ENCODE results near the gene PRG3.

The PRG3 gene

GRCh38 chr11:57348052-57348451, 32.9 kb downstream of the PRG3 start:
- no peak for ATAC-seq
- TF ChIP-seq OSR1 (CRISPR knock-in tag; IDR thresholded peaks at IDR 0.05) (no peak), GLIS3 (CRISPR knock-in tag; IDR thresholded peaks at IDR 0.05) (no peak), TCF4 (CRISPR knock-in tag; IDR thresholded peaks at IDR 0.05; ENCODE audit: borderline replicate concordance) (no peak), ESRRG (CRISPR knock-in tag; IDR thresholded peaks at IDR 0.05) (no peak), PATZ1 (CRISPR knock-in tag; IDR thresholded peaks at IDR 0.05; ENCODE audit: borderline replicate concordance) (no peak), TSHZ2 (CRISPR knock-in tag; IDR thresholded peaks at IDR 0.05) (no peak), BACH2 (CRISPR knock-in tag; IDR thresholded peaks at IDR 0.05; ENCODE audit: borderline replicate concordance) (no peak), ZC3H10 (CRISPR knock-in tag; IDR thresholded peaks at IDR 0.05) (no peak), ZNF565 (CRISPR knock-in tag; conservative IDR thresholded peaks at IDR 0.05; ENCODE audit: low read depth) (no peak), ZNF70 (CRISPR knock-in tag; IDR thresholded peaks at IDR 0.05) (no peak), ARNTL (CRISPR knock-in tag; IDR thresholded peaks at IDR 0.05; ENCODE audit: borderline replicate concordance, low read depth) (no peak), ZFP30 (CRISPR knock-in tag; IDR thresholded peaks at IDR 0.05) (no peak), SNAI2 (CRISPR knock-in tag; IDR thresholded peaks at IDR 0.05) (no peak), RARB (CRISPR knock-in tag; IDR thresholded peaks at IDR 0.05) (no peak), PPARA (CRISPR knock-in tag; IDR thresholded peaks at IDR 0.05; ENCODE audit: borderline replicate concordance) (no peak), ISL1 (CRISPR knock-in tag; IDR thresholded peaks at IDR 0.05) (no peak), ZNF8 (CRISPR knock-in tag; IDR thresholded peaks at IDR 0.05) (no peak), TOX (CRISPR knock-in tag; IDR thresholded peaks at IDR 0.05; ENCODE audit: borderline replicate concordance) (no peak)

- ATAC-seq = no peak
- TF ChIP-seq SNAI2 (CRISPR knock-in tag; IDR thresholded peaks at IDR 0.05) = no peak
- TF ChIP-seq CSRNP3 (CRISPR knock-in tag; IDR thresholded peaks at IDR 0.05) = no peak
- no peak for TF ChIP-seq ZFP30 (CRISPR knock-in tag; IDR thresholded peaks at IDR 0.05)
- TF ChIP-seq GLIS3 (CRISPR knock-in tag; IDR thresholded peaks at IDR 0.05) = no peak
- TF ChIP-seq TCF4 (CRISPR knock-in tag; IDR thresholded peaks at IDR 0.05; ENCODE audit: borderline replicate concordance) = no peak
- no peak for TF ChIP-seq ISL1 (CRISPR knock-in tag; IDR thresholded peaks at IDR 0.05)
- TF ChIP-seq POU6F1 (CRISPR knock-in tag; IDR thresholded peaks at IDR 0.05; ENCODE audit: borderline replicate concordance, low read depth) = no peak
- TF ChIP-seq RARB (CRISPR knock-in tag; IDR thresholded peaks at IDR 0.05) = no peak
- no peak for TF ChIP-seq ZNF70 (CRISPR knock-in tag; IDR thresholded peaks at IDR 0.05)
- no peak for TF ChIP-seq ZFP3 (CRISPR knock-in tag; IDR thresholded peaks at IDR 0.05)
- TF ChIP-seq TOX (CRISPR knock-in tag; IDR thresholded peaks at IDR 0.05; ENCODE audit: borderline replicate concordance) = no peak
- TF ChIP-seq CSDC2 (CRISPR knock-in tag; IDR thresholded peaks at IDR 0.05) = no peak
- TF ChIP-seq ZNF565 (CRISPR knock-in tag; conservative IDR thresholded peaks at IDR 0.05; ENCODE audit: low read depth) = no peak
- TF ChIP-seq PATZ1 (CRISPR knock-in tag; IDR thresholded peaks at IDR 0.05; ENCODE audit: borderline replicate concordance) = no peak
- TF ChIP-seq OSR1 (CRISPR knock-in tag; IDR thresholded peaks at IDR 0.05) = no peak
- TF ChIP-seq TSHZ2 (CRISPR knock-in tag; IDR thresholded peaks at IDR 0.05) = no peak
- no peak for TF ChIP-seq ZC3H10 (CRISPR knock-in tag; IDR thresholded peaks at IDR 0.05)
- TF ChIP-seq CREB5 (CRISPR knock-in tag; IDR thresholded peaks at IDR 0.05; ENCODE audit: low read depth) = no peak
- no peak for TF ChIP-seq ARNTL (CRISPR knock-in tag; IDR thresholded peaks at IDR 0.05; ENCODE audit: borderline replicate concordance, low read depth)
Observed at GRCh38 chr11:57347336-57347735, 33.6 kb downstream of the PRG3 start.

All from SK-N-SH treated with all-trans-retinoic acid at 6 μM for 48 hours (cell line).